H9 (cell line): ENCODE data around the gene PDHX. TPM values are rescaled to one million over a fixed set of nuclear protein-coding genes. Genes with fewer than 3 reads are reported as not detected.

ENCODE experiments used
- DNase-seq: peaks from one replicate; pipeline ENCODE4 v3.0.0-alpha.2; 2017
- H2AFZ ChIP-seq: one replicate; pipeline ENCODE4 v1.6.1; 2013; ENCODE audit warnings: mild to moderate bottlenecking, low read length, control low read depth, moderate library complexity
- H2AK5ac ChIP-seq: 2 replicates; pipeline ENCODE4 v1.6.1; 2013; ENCODE audit warnings: low read length, control low read depth, mixed read lengths; ENCODE audit not compliant: insufficient read length
- H2BK120ac ChIP-seq: one replicate; pipeline ENCODE4 v1.6.1; 2013; ENCODE audit warnings: low read depth, mild to moderate bottlenecking, low read length, control low read depth, inconsistent platforms; ENCODE audit not compliant: poor library complexity, severe bottlenecking
- H2BK12ac ChIP-seq: 2 replicates; pipeline ENCODE4 v1.6.1; 2013; ENCODE audit warnings: low read length, control low read depth, mixed read lengths, low read depth; ENCODE audit not compliant: insufficient read length
- H2BK15ac ChIP-seq: 2 replicates; pipeline ENCODE4 v1.6.1; 2013; ENCODE audit warnings: low read depth, low read length, control low read depth
- H2BK20ac ChIP-seq: one replicate; pipeline ENCODE4 v1.6.1; 2013; ENCODE audit warnings: low read depth, mild to moderate bottlenecking, low read length, control low read depth, inconsistent platforms; ENCODE audit not compliant: poor library complexity, severe bottlenecking
- H2BK5ac ChIP-seq: 2 replicates; pipeline ENCODE4 v1.6.1; 2013; ENCODE audit warnings: low read length, control low read depth, mixed read lengths; ENCODE audit not compliant: insufficient read length
- H3K14ac ChIP-seq: 2 replicates; pipeline ENCODE4 v1.6.1; 2013; ENCODE audit warnings: low read length, control low read depth; ENCODE audit not compliant: insufficient read depth
- H3K18ac ChIP-seq: 2 replicates; pipeline ENCODE4 v1.6.1; 2013; ENCODE audit warnings: low read depth, mild to moderate bottlenecking, mixed read lengths, low read length, control low read depth; ENCODE audit not compliant: insufficient read length
- H3K23ac ChIP-seq: 2 replicates; pipeline ENCODE4 v1.6.1; 2013; ENCODE audit warnings: low read length, control low read depth, mixed read lengths, low read depth; ENCODE audit not compliant: insufficient read length
- H3K23me2 ChIP-seq: 2 replicates; pipeline ENCODE4 v1.6.1; 2013; ENCODE audit warnings: low read depth, mild to moderate bottlenecking, mixed read lengths, low read length, control low read depth; ENCODE audit not compliant: insufficient read length, poor library complexity, severe bottlenecking
- H3K27ac ChIP-seq: 2 replicates; pipeline ENCODE4 v1.5.1; 2013; ENCODE audit warnings: low read length, control low read depth, mixed read lengths, low read depth; ENCODE audit not compliant: insufficient read length
- H3K27me3 ChIP-seq: 2 replicates; pipeline ENCODE4 v1.6.1; 2013; ENCODE audit warnings: low read length, control low read depth, inconsistent platforms; ENCODE audit not compliant: insufficient read depth
- H3K4ac ChIP-seq: 2 replicates; pipeline ENCODE4 v1.6.1; 2013; ENCODE audit warnings: low read depth, mild to moderate bottlenecking, control low read depth, inconsistent platforms, low read length, moderate library complexity
- H3K4me1 ChIP-seq: 2 replicates; pipeline ENCODE4 v1.6.1; 2013; ENCODE audit warnings: low read length, control low read depth, inconsistent platforms; ENCODE audit not compliant: insufficient read depth
- H3K4me2 ChIP-seq: 2 replicates; pipeline ENCODE4 v1.6.1; 2013; ENCODE audit warnings: low read length, control low read depth, mixed read lengths; ENCODE audit not compliant: insufficient read length, insufficient read depth
- H3K56ac ChIP-seq: 2 replicates; pipeline ENCODE4 v1.6.1; 2013; ENCODE audit warnings: low read depth, mild to moderate bottlenecking, mixed read lengths, low read length, control low read depth; ENCODE audit not compliant: insufficient read length
- H3K79me1 ChIP-seq: 2 replicates; pipeline ENCODE4 v1.6.1; 2013; ENCODE audit warnings: low read depth, mild to moderate bottlenecking, moderate library complexity, low read length, control low read depth, inconsistent platforms; ENCODE audit not compliant: insufficient read depth, poor library complexity, severe bottlenecking
- H3K79me2 ChIP-seq: 2 replicates; pipeline ENCODE4 v1.6.1; 2013; ENCODE audit warnings: low read length, control low read depth, inconsistent platforms; ENCODE audit not compliant: insufficient read depth
- H3K9ac ChIP-seq: 2 replicates; pipeline ENCODE4 v1.6.1; 2013; ENCODE audit warnings: low read length, control low read depth, mixed read lengths; ENCODE audit not compliant: insufficient read length; ENCODE audit errors: extremely low read depth
- H3K9me3 ChIP-seq: one replicate; pipeline ENCODE4 v1.6.1; 2013; ENCODE audit warnings: low read depth, low read length, inconsistent platforms; ENCODE audit not compliant: control insufficient read depth
- H3T11ph ChIP-seq: one replicate; pipeline ENCODE4 v1.6.1; 2013; ENCODE audit warnings: mild to moderate bottlenecking, low read length, control low read depth, inconsistent platforms
- H4K20me1 ChIP-seq: one replicate; pipeline ENCODE4 v1.6.1; 2013; ENCODE audit not compliant: control insufficient read depth, insufficient read length, insufficient read depth
- H4K5ac ChIP-seq: 2 replicates; pipeline ENCODE4 v1.6.1; 2013; ENCODE audit warnings: low read depth, mild to moderate bottlenecking, mixed read lengths, low read length, control low read depth; ENCODE audit not compliant: insufficient read length
- H4K8ac ChIP-seq: replicated peaks from 2 replicates; pipeline ENCODE4 v1.6.1; 2013; ENCODE audit warnings: low read length, control low read depth, mixed read lengths, low read depth; ENCODE audit not compliant: insufficient read length
- H4K91ac ChIP-seq: 2 replicates; pipeline ENCODE4 v1.6.1; 2013; ENCODE audit warnings: low read depth, mild to moderate bottlenecking, moderate library complexity, mixed read lengths, low read length, control low read depth; ENCODE audit not compliant: insufficient read length
- H3K27ac Mint-ChIP-seq, 3 experiments: 2 replicates in 2 of 3; 3 replicates in 1 of 3; pipeline ENCODE4 v1.8.0; 2020 to 2021; ENCODE audit warnings: mixed read lengths in 3 of 3, mild to moderate bottlenecking in 1 of 3, moderate library complexity in 1 of 3
- H3K27me3 Mint-ChIP-seq: 2 replicates; pipeline ENCODE4 v1.8.0; 2021; ENCODE audit warnings: low read depth, mild to moderate bottlenecking, moderate library complexity, mixed read lengths
- H3K36me3 Mint-ChIP-seq, 3 experiments: 2 replicates in 2 of 3; 3 replicates in 1 of 3; pipeline ENCODE4 v1.8.0; 2020 to 2021; ENCODE audit warnings: low read depth in 3 of 3, mixed read lengths in 3 of 3; ENCODE audit not compliant: insufficient read depth in 1 of 3
- H3K4me1 Mint-ChIP-seq, 2 experiments: 2 replicates each; pipeline ENCODE4 v1.8.0; 2020; ENCODE audit warnings: mixed read lengths in 2 of 2
- H3K4me3 Mint-ChIP-seq, 2 experiments: 2 replicates in 1 of 2; 3 replicates in 1 of 2; pipeline ENCODE4 v1.8.0; 2020 to 2021; ENCODE audit warnings: mild to moderate bottlenecking in 2 of 2, mixed read lengths in 2 of 2, moderate library complexity in 1 of 2
- H3K9me3 Mint-ChIP-seq, 2 experiments: 2 replicates in 1 of 2; 3 replicates in 1 of 2; pipeline ENCODE4 v1.8.0; 2020; ENCODE audit warnings: mild to moderate bottlenecking in 2 of 2, mixed read lengths in 2 of 2, moderate library complexity in 1 of 2
- WGBS: extraction: QIAGEN DNeasy Blood & Tissue Kit; methylation state at CpG from one replicate; pipeline ENCODE4 v1.1.7; 2013; ENCODE audit warnings: missing lambda C conversion rate, low lambda C conversion rate, mixed read lengths; ENCODE audit not compliant: insufficient read length; ENCODE audit errors: extremely low coverage; 5-methylcytosine and 5-hydroxymethylcytosine counted together
- total RNA-seq: library from RNA; stranded (reverse); gene quantifications from 2 replicates; pipeline ENCODE4 v1.2.1, GENCODE V29; 2021
- TF ChIP-seq, protein P1 (sequence below): fragments of 200-600 bp; sonication (generic); conservative IDR thresholded peaks from 3 replicates; pipeline ENCODE4 v1.8.0; 2021; ENCODE audit warnings: antibody characterized with exemption, mild to moderate bottlenecking

Gene PDHX
- total RNA-seq, 1 experiment from 2014 or later: 40.1 TPM

- Histone ChIP-seq H3K9ac (no peak overlapping the region), H3K23me2 (no peaks in the 10 kb centered on the region), H3K23ac (no peak overlapping the region), H4K20me1 (no peaks in the 10 kb centered on the region), H3K18ac (no peak overlapping the region), H3K14ac (no peak overlapping the region), H4K8ac (no peak overlapping the region), H3K9me3 (no peaks in the 10 kb centered on the region), H3K27me3 (no peaks in the 10 kb centered on the region), H2BK120ac (no peak overlapping the region), H3T11ph (no peak overlapping the region), H3K27ac (no peak overlapping the region), H2AFZ (no peak overlapping the region), H3K56ac (no peak overlapping the region), H2AK5ac (no peak overlapping the region), H4K91ac (no peak overlapping the region), H3K4ac (no peak overlapping the region), H2BK20ac (no peak overlapping the region), H2BK12ac (no peak overlapping the region), H4K5ac (no peak overlapping the region), H2BK5ac (no peak overlapping the region), H3K4me2 (no peak overlapping the region), H2BK15ac (no peak overlapping the region), H3K79me2 (no peaks in the 10 kb centered on the region), H3K79me1 (no peaks in the 10 kb centered on the region), H3K4me1 (peaks cover 6% of the 10 kb centered on the region; the same call in 1 of the 2 replicates)
- peaks cover 20 to 23% of the 10 kb centered on the region in 2 experiments for H3K4me1 Mint-ChIP-seq
- H3K9me3 Mint-ChIP-seq: no peaks in the 10 kb centered on the region
- TF ChIP-seq, protein P1, sequence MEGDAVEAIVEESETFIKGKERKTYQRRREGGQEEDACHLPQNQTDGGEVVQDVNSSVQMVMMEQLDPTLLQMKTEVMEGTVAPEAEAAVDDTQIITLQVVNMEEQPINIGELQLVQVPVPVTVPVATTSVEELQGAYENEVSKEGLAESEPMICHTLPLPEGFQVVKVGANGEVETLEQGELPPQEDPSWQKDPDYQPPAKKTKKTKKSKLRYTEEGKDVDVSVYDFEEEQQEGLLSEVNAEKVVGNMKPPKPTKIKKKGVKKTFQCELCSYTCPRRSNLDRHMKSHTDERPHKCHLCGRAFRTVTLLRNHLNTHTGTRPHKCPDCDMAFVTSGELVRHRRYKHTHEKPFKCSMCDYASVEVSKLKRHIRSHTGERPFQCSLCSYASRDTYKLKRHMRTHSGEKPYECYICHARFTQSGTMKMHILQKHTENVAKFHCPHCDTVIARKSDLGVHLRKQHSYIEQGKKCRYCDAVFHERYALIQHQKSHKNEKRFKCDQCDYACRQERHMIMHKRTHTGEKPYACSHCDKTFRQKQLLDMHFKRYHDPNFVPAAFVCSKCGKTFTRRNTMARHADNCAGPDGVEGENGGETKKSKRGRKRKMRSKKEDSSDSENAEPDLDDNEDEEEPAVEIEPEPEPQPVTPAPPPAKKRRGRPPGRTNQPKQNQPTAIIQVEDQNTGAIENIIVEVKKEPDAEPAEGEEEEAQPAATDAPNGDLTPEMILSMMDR: no peak
- H3K36me3 Mint-ChIP-seq: no peaks in the 10 kb centered on the region
- no peak for DNase-seq
- no CpG with 5 or more reads among the region's 2 CpGs for WGBS
- H3K27me3 Mint-ChIP-seq: no peaks in the 10 kb centered on the region
- H3K4me3 Mint-ChIP-seq: no peak overlapping the region
- H3K27ac Mint-ChIP-seq: no peak overlapping the region
These were observed 97.9 kb downstream of the PDHX start for GRCh38 chr11:35014346-35014745.
